ENCODE measurements around the gene TTBK2. TPM values are rescaled to one million over a fixed set of nuclear protein-coding genes. Genes with fewer than 3 reads are reported as not detected.

Gene TTBK2
- total and polyA plus RNA-seq, 2 donors (not counting 3 experiments of a cell fraction or from before 2014, with no cell fraction given) = 4.4 to 17.1 TPM

GRCh38 chr15:42826251-42826890 lies 94.2 kb downstream of the TTBK2 start:
- no TSS peak for BruUV-seq (replicated peaks)
- H3K9ac ChIP-seq (replicated peaks; ENCODE audit: extremely low read depth, insufficient read depth, low read length) = no peak overlapping the region
- no peaks in the 10 kb centered on the region for H3K36me3 ChIP-seq (ENCODE audit: control insufficient read depth in 2 of 2, extremely low read depth in 1 of 2, insufficient read depth in 2 of 2, low read length in 2 of 2)
- H3K27ac ChIP-seq (ENCODE audit: insufficient read depth, low read depth, low read length) = no peak overlapping the region
- H3K27me3 ChIP-seq (ENCODE audit: control insufficient read depth in 2 of 2, insufficient read depth in 2 of 2, low read length in 2 of 2) = no peaks in the 10 kb centered on the region
- dilution Hi-C loops (cut with MboI; ENCODE audit: extremely low pct_ligation_motif_present, low sequenced_read_pairs) = no loop called here
- no peaks in the 10 kb centered on the region for H3K79me2 ChIP-seq (ENCODE audit: control insufficient read depth, insufficient read depth, low read length)
- H3K4me1 ChIP-seq (ENCODE audit: control insufficient read depth, extremely low read depth, insufficient read depth, low read length) = no peaks in the 10 kb centered on the region
- TF ChIP-seq MYC (IDR thresholded peaks at IDR 0.05; ENCODE audit: low read depth, low read length) (no peak), CTCF (IDR thresholded peaks at IDR 0.05; ENCODE audit: extremely low read depth in 1 of 2, insufficient read depth in 1 of 2, low read depth in 1 of 2, low read length in 2 of 2) (no peak), EZH2 (IDR thresholded peaks at IDR 0.05; ENCODE audit: borderline replicate concordance, low read depth, low read length, severe bottlenecking) (no peak), GATA2 (IDR thresholded peaks at IDR 0.05; ENCODE audit: insufficient read depth, insufficient read length, low read depth, low read length) (no peak), MAX (IDR thresholded peaks at IDR 0.05; ENCODE audit: insufficient read depth, insufficient read length) (no peak), POLR2AphosphoS5 (IDR thresholded peaks at IDR 0.05; ENCODE audit: insufficient read depth, low read depth, low read length) (no peak), FOS (IDR thresholded peaks at IDR 0.05; ENCODE audit: borderline replicate concordance, insufficient read depth, low read length) (no peak), JUN (IDR thresholded peaks at IDR 0.05; ENCODE audit: borderline replicate concordance, insufficient read depth, insufficient read length, low read depth) (no peak), POLR2A (IDR thresholded peaks at IDR 0.05; ENCODE audit: low read depth, low read length) (no peak)
- FAIRE-seq (no peak), DNase-seq (ENCODE audit: low read depth, low spot score) (no peak)
- no peak overlapping the region for H3K4me2 ChIP-seq (ENCODE audit: insufficient read depth, low read length)
- POLR2A ChIA-PET = no interaction called here
- H2AFZ ChIP-seq (ENCODE audit: low read depth, low read length) = no peak overlapping the region
- no peak overlapping the region for H3K4me3 ChIP-seq (replicated peaks in 1 of 3; ENCODE audit: insufficient read depth in 1 of 3, low read depth in 1 of 3, low read length in 3 of 3)
- no peaks in the 10 kb centered on the region for H4K20me1 ChIP-seq (replicated peaks; ENCODE audit: control insufficient read depth, extremely low read depth, insufficient read depth, low read length)
- CTCF ChIA-PET = no interaction called here
- no peaks in the 10 kb centered on the region for H3K9me3 ChIP-seq (replicated peaks; ENCODE audit: control insufficient read depth, insufficient read depth, low read length)
- no peaks in the 10 kb centered on the region for H3K9me1 ChIP-seq (replicated peaks; ENCODE audit: control insufficient read depth, extremely low read depth, insufficient read depth, low read length)
- intact Hi-C loops (cut with micrococcal nuclease) = no loop called here
